Astrocyte of the spinal cord (primary cell): Measurements from ENCODE around the gene VPREB3.

Experiments
- DNase-seq: peaks from one replicate; pipeline ENCODE4 v3.0.0; 2011; ENCODE audit warnings: low read depth, low spot score
- H3K4me3 ChIP-seq: 2 replicates; pipeline ENCODE4 v1.5.1; 2011; ENCODE audit warnings: low read depth, mild to moderate bottlenecking, low read length, moderate library complexity
- CTCF ChIP-seq: IDR thresholded peaks from 2 replicates; pipeline ENCODE4 v1.5.1; 2012; ENCODE audit warnings: low read depth, mild to moderate bottlenecking, low read length, inconsistent platforms
- in situ Hi-C: cut with HindIII; loops from 2 replicates; pipeline ENCODE4 v1.10.0; 2017; ENCODE audit warnings: low sequenced_read_pairs

The VPREB3 gene

GRCh38 chr22:23796461-23796860, 42.2 kb upstream of the VPREB3 start:
- no peak overlapping the region for H3K4me3 ChIP-seq
- in situ Hi-C loops = no loop called here
- DNase-seq = no peak
- TF ChIP-seq CTCF = no peak

GRCh38 chr22:23793326-23793725, 39.1 kb upstream of the VPREB3 start:
- no peak for DNase-seq
- in situ Hi-C loops = no loop called here
- H3K4me3 ChIP-seq = no peak overlapping the region
- TF ChIP-seq CTCF = no peak

- no peak overlapping the region for H3K4me3 ChIP-seq
- no peak for DNase-seq
- in situ Hi-C loops = no loop called here
- TF ChIP-seq CTCF = no peak
These were observed 37.8 kb upstream of the VPREB3 start for GRCh38 chr22:23791738-23792645.

GRCh38 chr22:23790819-23791737, 36.9 kb upstream of the VPREB3 start:
- in situ Hi-C loops = no loop called here
- DNase-seq = no peak
- no peak overlapping the region for H3K4me3 ChIP-seq
- TF ChIP-seq CTCF = no peak

- H3K4me3 ChIP-seq = no peak overlapping the region
- in situ Hi-C loops = no loop called here
- DNase-seq = no peak
- peak; percentile 21 for TF ChIP-seq CTCF
These were observed 35.4 kb upstream of the VPREB3 start for GRCh38 chr22:23789638-23790037.

- no peak overlapping the region for H3K4me3 ChIP-seq
- no peak for DNase-seq
- in situ Hi-C loops = no loop called here
- TF ChIP-seq CTCF = no peak
These were observed 34.9 kb upstream of the VPREB3 start for GRCh38 chr22:23789121-23789520.
